SK-MEL-5 (cell line): Measurements from ENCODE around the gene DDC. TPM values are rescaled to one million over a fixed set of nuclear protein-coding genes. Genes with fewer than 3 reads are reported as not detected.
"Not testable (repeated sequence)": the region's sequence is repeated elsewhere in the genome, so short reads cannot be mapped to it uniquely, and the experiment has no call there.

ENCODE experiments used
- DNase-seq: peaks from one replicate; pipeline ENCODE4 v3.0.0-alpha.2; 2016; ENCODE audit warnings: low read depth, low spot score
- in situ Hi-C: cut with HindIII; loops from 2 replicates; pipeline ENCODE4 v1.10.0; 2016; ENCODE audit warnings: low sequenced_read_pairs, high pct_unique_total_duplicates, low pct_unique_long_range_greater_than_20kb
- total RNA-seq: library from RNA; depleted of rRNA; stranded (reverse); fragments of >200 nt; shearing (Covaris generic); gene quantifications from 2 replicates; pipeline ENCODE4 v1.2.3, GENCODE V29; 2014

Gene DDC
- total RNA-seq, 1 experiment from 2014 or later = not detected

DNA sequence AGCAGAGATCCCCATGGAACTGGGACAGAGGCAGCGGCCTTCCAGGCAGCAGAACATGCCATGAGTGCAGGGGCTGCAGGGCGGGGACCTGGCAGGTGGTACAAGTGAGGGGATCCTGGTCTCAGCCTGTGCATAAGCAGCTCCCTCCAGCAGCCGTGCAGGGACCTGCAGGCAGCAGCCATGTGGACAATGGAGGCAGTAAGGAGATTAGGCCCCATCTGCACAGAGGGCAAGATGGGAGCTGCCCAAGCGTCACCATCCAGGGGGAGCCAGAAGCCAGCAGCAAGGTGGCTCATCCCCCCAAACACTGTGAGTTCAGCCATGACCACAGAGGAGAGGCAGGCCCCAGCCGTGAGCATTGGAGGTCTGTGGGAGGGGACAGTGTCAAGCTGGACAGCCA lies 3.1 kb downstream of the DDC start:
- in situ Hi-C loops = no loop called here

DNA sequence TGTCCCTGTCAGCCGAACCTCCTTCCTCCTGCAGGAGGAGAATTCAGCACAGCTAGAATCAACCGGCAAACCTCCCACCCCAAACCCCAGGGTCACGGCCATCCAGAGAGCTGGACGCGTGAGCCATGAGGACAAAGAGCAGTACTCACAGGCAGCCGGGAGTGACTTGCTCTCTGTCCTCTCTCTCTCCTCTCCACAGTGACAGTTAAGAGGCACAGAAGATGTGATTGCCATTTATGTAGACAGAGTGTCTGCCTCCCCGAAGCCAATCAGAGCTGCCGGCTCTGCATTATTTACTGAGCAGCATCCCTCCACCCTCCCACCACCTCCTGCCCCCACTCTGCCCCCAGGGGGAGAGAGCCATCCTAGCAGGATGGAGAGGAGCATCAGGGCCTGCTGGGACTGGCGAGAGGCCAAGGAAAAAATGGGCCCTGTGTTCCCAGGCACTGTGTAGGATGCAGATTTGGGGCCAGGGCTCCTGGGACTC lies 4.3 kb downstream of the DDC start:
- DNase-seq = no peak
- in situ Hi-C loops = no loop called here

More for the DNA sequence above, 3.1 kb downstream of the DDC start:
- DNase-seq = no peak

DNA sequence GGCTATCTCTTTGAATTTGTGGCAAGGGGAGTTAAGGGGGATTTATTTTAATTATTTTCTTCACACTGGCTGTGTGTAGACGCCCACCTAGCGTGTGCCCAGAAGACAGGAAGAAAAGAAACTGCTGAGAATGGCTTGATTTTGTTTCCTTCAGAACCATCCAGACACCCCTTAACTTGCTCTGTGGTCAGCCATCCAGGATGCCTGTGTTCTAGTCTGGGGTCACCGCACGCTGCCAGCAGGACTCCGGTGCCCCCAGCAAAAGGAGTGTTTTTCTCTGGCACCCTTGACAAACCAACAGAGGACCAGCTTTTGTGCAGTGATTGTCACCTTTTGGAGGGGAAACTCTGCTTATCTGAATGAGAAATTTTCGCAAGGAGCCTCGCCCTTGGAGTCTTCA lies 5.3 kb downstream of the DDC start:
- DNase-seq = no peak
- in situ Hi-C loops = no loop called here

DNA sequence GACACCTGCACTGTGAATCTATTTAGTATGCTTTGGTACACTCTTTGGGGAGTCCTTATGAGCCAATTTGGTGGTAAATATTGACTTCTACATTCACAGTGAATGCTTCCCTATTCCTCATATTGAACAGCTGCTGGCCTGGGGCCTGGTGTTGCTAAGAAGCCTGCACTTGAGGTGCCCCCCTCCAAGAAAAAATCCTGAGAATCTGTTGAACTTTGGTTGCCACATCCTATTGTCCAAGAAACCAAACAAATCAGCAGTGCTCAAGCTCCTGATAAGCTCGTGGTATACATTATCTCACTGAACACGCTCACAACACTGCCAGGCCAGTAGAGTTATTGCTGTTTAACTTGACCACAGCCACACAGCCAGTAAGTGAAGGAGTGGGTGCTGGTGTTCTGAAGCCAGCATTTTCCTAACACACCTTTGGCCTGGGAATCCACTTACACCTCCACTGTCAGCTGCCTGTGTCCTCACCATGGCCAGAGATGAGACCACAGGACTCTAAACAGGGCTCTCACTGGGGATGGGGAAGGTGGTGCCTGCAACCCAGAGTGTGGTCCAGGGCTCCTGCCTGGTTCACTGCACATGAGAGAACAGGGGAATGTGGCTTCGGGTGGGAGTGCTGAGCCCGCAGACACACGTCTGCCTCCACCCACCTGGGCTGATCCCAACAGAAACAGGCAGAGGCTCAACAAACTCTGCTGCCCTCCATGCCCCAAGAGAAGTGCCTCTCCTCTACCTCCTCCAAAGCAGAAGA lies 6.7 kb downstream of the DDC start:
- no peak for DNase-seq
- in situ Hi-C loops = no loop called here

DNA sequence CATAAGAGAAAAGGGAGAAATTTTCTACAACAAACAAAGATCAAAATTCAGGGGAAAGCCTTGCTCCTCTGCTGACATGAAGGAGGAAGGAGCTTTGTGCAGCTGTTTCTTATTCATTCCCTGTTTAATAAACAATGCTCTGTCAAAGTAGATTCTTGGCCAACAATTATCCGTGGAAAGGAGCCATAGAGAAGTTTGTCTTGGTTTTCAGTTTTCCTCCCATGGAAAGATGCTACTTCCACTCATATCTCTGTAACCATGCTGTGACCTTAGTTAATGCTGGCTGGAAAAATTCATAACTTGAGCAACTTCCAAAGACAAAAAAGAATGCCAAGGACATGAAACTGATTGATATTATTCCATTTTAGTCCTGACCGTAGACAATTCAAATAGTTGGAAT lies 8.1 kb downstream of the DDC start:
- in situ Hi-C loops = no loop called here

DNA sequence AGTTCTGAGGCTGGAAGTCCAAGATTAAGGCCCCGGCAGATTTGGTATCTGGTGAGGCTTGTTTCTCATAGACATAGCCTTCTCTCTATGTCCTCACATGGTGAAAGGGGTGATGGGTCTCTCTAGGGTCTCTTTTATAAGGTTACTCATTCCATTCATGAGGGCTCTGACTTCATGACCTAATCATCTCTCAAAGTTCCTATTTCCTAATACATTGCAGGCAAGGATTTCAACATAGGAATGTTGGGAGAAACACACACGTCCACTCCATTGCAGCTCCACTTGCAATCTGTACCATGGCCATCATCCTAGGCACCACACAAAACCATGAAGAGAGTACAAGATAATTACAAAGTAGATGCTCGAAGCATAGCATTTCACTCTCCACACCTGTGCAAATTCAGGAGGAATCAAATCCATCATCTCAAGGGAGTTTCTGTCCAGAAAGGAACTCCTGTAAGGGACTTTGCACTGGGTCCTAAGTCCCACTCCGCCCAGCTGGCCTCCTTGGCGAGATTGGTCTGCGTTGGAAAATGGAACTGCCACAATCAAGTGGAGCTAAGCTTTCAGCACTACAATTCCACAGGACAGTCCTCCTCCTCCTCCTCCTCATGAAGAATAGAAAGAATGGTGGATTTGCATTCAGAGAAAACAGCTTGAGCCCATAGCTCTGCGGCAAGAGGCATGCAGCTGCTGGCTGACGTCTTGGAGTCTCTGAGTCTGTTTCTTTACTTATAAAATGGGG lies 8.8 kb downstream of the DDC start:
- in situ Hi-C loops = no loop called here
- no peak for DNase-seq

More for the DNA sequence above, 8.1 kb downstream of the DDC start:
- DNase-seq = no peak

DNA sequence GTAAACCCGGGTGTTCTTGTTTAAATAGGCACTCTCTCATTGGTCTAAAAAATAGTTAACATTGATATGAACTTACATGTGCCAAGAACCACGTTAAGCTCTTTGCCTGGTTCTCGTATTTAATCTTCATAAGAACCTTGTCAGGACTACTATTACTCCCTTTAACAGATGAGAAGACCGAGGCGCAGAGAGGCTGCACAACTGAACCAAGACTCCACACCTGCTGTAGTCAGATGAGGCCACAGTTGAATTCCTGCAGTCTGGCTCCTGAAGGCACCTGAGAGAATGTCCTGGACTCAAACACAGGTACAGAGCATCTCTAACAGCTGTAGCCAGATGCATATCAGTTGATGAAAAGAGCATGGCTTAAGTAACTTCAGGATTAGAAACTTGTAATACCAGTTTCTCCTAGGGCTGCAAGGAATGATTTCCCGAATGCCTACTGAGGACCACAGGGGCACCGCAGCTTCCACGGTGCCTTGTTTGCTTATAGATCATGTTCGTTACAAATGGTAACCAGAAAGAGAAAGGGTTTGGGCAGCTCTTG lies 9.5 kb downstream of the DDC start:
- DNase-seq = no peak
- in situ Hi-C loops = no loop called here

DNA sequence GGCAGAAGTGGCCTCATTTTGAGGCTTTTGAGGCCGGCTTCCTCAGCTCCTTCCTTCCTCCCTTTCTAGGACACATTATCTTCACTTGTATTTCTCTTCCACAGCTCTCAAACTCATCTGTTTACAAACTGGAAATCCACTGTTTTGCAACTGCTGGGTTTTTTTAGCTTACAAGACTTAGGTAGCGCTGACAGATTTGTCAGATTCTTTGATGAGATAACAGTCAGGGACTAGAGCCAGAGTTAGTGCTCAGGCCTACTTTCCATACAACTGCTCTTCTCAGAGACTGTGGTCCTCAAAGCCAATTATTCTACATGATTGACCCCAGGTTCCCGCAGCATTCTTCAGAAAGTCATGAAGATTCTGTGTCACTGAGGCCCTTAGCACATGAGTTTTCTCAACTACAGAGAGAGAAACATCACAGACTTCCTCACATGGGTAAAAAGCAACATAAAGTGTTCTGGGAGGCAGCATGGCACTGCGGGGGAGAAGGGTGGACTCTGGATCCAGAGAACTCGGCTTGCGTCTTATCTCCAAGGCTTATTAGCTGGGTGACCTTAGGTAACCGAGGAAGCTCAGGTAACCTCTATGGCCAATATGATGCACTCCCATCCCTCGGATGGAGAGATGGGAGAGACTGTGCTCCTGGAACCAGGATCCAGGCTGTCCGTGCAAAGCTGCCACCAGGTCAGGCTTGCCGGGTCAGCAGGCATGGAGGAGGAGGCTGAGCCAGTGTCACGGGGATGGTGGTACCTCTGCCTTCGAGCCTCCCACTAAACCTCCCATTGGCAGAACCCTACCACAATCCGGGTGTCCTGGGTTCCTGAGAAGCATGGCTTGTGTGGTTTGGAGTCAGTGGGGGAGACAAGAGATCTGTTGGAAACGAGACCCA lies 10.5 kb downstream of the DDC start:
- in situ Hi-C loops = no loop called here
- no peak for DNase-seq

DNA sequence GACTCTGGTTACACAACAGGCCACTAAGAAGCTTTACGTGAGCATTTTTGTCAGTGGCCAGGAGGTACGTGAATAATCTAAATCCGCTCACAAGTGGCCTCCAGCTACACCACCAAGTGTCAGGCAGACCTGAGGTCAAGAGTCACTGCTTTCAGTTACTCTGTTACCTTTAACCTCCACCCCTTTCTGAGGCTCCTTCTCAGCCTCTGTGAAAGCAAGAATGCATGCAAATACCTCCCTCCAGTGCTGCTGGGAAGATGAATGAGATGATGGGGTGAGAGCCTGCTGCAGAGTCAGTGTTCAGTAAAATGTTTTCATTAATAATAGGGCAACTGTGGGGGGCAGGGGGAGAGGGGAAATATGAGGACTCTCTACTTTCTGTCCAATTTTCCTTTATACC lies 11.2 kb downstream of the DDC start:
- in situ Hi-C loops = no loop called here
- no peak for DNase-seq

DNA sequence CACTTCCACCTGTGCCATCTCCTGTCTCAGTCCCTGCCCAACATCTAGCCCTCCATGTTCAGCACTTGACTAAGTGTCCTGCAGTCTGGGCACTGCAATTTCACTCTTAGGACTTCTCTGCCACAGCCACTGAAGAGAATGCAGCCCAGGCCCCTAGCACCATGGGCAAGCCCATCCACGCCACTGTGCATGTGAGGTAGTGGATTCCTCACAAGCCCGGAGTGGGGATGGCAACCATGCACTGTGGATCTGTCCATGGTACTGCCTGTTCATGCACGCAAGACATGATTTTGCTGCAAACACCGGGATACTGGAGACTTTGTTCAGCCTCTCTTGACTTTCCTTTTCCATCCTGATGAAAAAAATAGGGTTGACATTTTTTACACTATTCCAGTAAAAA lies 12.3 kb downstream of the DDC start:
- in situ Hi-C loops = no loop called here
- DNase-seq = peak; percentile 24

DNA sequence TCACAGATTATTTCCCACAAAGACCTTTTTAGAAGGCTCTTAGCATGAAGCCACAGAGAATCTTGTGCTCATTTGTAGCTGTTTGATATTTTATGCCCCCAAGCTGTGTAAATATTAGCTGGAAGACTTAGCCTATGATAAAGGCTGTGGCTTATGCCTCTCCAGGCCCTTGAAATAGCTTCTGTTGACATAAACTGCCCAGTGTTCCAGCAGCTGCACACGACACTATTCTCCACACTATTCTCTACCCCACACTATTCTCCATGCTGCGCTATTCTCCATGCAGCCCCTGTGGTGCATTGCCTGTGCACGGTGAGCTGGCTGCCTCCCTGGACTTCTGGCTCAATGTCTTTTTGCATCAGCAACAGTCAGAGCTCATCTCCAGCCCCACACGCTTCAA lies 13.1 kb downstream of the DDC start:
- in situ Hi-C loops = no loop called here

DNA sequence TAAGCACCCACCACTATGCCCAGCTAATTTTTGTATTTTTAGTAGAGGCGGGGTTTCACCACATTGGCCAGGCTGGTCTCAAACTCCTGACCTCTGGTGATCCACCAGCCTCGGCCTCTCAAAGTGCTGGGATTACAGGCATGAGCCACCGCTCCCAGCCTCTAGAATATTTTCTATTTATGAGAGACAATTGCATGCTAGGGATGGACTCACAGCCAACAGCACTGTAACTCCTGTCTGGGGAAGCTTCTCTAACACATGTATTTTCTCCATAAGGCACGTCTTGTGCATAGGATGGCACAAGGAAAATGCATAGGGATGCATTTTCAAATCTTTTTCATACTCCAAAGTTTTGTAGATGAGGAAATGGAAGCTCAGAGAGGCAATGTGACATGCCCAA lies 19.6 kb downstream of the DDC start:
- in situ Hi-C loops, DNase-seq: not testable (repeated sequence)

More for the DNA sequence above, 13.1 kb downstream of the DDC start:
- no peak for DNase-seq

DNA sequence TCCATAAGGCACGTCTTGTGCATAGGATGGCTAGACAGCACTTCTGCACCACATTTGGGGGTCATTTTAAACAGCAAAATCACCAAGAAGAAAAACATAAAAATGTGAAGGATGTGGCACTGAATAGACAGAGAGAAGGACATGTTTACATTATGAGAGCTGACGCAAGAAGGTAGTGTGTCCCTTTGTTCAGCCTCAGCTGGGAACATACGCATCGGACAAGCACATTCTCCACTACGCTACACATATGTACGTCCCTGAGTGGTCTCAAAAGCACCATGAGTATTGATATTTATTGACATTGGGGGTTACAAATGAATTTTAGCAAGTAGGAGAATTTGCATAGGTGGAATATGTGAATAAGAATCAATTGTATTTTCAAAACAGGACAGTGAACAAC lies 20.2 kb downstream of the DDC start:
- in situ Hi-C loops = no loop called here

DNA sequence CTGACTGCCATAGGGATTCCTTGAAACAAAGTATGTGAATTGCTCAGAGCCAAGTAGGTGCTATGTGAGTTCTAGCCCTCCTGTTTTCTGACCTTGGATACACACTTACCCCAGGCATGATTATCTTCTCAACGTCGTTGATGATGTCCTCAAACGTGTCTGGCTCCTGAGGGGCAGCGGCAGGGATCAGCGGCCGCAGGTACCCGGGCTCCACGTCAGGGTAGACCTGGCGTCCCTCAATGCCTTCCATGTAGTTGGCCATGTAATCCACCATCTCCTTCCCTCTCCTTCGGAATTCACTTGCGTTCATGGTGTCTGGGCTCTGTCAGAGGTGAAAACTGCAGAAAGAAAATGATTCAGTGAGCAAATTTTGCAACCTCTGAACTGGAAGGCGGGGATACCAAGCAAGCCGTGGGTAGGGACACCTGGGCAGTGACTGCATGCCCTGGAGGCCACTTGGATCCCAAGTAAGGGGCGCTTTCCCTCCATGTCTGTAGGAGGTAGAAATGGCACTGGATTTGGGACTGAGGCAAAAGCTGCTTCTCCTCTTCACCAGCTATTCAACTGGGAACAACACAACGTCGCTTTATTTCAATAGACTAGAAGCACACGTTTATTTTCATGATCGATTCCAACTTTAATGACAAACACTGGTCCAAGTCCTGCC lies 21.3 kb downstream of the DDC start:
- in situ Hi-C loops = no loop called here
- no peak for DNase-seq

More for the DNA sequence above, 20.2 kb downstream of the DDC start:
- no peak for DNase-seq

DNA sequence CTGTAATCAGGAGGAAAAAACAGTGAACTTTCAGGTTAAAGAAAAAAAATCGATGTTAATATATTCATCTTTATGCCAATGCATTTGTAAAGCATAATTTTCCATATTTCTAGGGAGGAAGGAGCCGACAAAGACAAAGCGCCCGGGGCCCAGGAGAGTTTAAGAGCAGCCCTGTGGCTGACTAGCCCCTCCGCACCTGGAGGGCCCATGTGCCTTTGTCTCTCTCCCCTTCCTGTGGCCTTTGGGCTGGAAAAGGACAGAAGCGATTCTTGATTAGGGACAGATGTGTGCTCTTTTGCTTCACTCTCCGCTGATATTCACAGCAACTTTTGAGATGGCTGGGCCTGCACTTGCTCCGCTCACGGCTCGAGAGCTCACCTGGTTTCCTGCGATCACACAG lies 23.1 kb downstream of the DDC start:
- no peak for DNase-seq
- in situ Hi-C loops = no loop called here

DNA sequence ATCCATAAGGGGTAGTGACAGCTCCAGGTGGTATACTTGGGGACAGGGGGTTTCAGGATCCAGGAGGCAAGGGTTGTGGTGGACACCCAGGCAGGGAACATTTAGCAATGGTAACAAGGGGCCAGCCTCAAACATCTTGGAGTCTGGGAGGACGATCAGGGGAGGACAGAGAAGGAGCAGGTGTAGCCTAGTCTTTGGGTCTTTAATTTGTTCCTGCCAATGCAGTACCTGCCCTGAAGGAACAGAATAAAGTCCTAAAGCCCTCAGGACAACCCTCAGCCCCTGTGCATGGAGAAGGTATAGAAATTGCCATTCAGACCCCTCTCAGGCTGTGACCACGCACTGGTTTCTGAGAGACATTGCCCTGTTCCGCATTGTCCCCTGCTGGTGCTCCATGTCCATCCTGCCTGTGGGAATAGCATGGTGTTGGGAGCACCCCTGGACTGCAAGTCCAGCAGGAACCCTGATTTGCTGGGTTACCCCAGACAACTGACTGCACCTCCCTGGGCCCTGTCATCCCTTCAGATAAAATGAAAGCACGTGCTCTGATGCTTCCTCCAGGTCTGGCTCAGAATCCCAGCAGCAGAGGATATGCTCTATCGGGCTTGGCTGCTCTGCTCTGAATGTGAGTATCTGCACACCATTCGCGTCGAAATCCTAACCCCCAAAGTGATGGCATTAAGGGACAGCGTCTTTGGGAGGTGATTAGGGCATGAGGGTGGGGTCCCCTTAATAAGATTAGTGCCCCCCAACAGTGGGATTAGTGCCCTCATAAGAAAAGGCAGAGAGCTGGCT lies 24.2 kb downstream of the DDC start:
- in situ Hi-C loops = no loop called here

DNA sequence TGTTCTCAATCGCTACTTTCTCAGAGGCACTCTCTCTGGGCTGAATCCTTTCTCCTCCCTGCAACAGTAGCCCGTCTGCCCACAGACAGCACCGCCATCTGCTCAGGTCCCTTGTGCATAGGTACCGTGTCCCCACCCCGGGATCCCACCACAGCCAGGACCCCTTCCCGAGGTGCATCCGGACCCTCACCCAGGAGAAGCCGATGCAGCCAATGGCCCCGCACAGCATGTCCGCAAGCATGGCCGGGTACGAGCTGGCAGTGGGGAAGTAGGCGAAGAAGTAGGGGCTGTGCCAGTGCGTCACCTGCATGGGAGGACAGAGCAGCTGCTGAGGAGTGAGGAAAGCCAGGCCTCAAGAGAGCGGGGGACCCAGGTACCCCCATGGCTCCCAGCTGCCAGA lies 25.5 kb downstream of the DDC start:
- in situ Hi-C loops = no loop called here
- no peak for DNase-seq

More for the DNA sequence above, 24.2 kb downstream of the DDC start:
- DNase-seq = no peak
